Measurements from ENCODE around the gene CACNG8. TPM values are rescaled to one million over a fixed set of nuclear protein-coding genes. Genes with fewer than 3 reads are reported as not detected.

Gene CACNG8
- total RNA-seq (not detected), polyA plus RNA-seq (0.05 TPM)
- long read RNA-seq, donor 1 = 0 reads
- long read RNA-seq, donor 2 = 0 reads
- long read RNA-seq, donor 3 = 0 reads
- long read RNA-seq, donor 4 = 0 reads
- long read RNA-seq, donor 5 = 0 reads
- long read RNA-seq, donor 6 = 0 reads
- long read RNA-seq, donor 7 = 0 reads
- long read RNA-seq, donor 8 = 0 reads
- long read RNA-seq, donor 9 = 0 reads
- long read RNA-seq, donor 10 = 0 reads

- DNase-seq (ENCODE audit: low read depth in 6 of 9, low spot score in 9 of 9) = no peak
- Histone ChIP-seq H3K27me3 (ENCODE audit: control insufficient read depth in 2 of 2, insufficient read depth in 1 of 2, low read length in 1 of 2) (peaks cover 46 to 70% of the 10 kb centered on the region in 2 donors), H3K9me3 (ENCODE audit: control insufficient read depth in 2 of 2, insufficient read depth in 1 of 2, low read length in 1 of 2) (no peaks in the 10 kb centered on the region), H3K27ac (ENCODE audit: low read depth in 1 of 2, low read length in 1 of 2) (no peak within 1 kb of the TSS), H3K4me1 (ENCODE audit: control insufficient read depth in 2 of 2, insufficient read depth in 2 of 2, low read length in 2 of 2) (no peaks in the 10 kb centered on the region), H3K4me3 (ENCODE audit: low read length in 2 of 2) (no peak within 1 kb of the TSS), H3K36me3 (ENCODE audit: control insufficient read depth in 2 of 2, insufficient read depth in 2 of 2, low read length in 1 of 2) (no peaks in the 10 kb centered on the region)
- 5% methylated on average over 55 of the region's 55 CpGs for WGBS
Measured at GRCh38 chr19:53962887-53963431, at the start of gene CACNG8. Gene CACNG8 (plus strand): TSS chr19:53962937.

- Histone ChIP-seq H3K36me3 (ENCODE audit: control insufficient read depth in 2 of 2, insufficient read depth in 2 of 2, low read length in 1 of 2) (no peaks in the 10 kb centered on the region), H3K9me3 (ENCODE audit: control insufficient read depth in 2 of 2, insufficient read depth in 1 of 2, low read length in 1 of 2) (no peaks in the 10 kb centered on the region), H3K4me1 (ENCODE audit: control insufficient read depth in 2 of 2, insufficient read depth in 2 of 2, low read length in 2 of 2) (no peaks in the 10 kb centered on the region), H3K27me3 (ENCODE audit: control insufficient read depth in 2 of 2, insufficient read depth in 1 of 2, low read length in 1 of 2) (peaks cover 16 to 29% of the 10 kb centered on the region in 2 donors), H3K27ac (ENCODE audit: low read depth in 1 of 2, low read length in 1 of 2) (no peak overlapping the region), H3K4me3 (ENCODE audit: low read length in 2 of 2) (no peak overlapping the region)
- DNase-seq (ENCODE audit: low read depth in 6 of 9, low spot score in 9 of 9) = no peak
- WGBS = 64% methylated on average over 8 of the region's 8 CpGs
Measured at GRCh38 chr19:53915000-53915399, 47.7 kb upstream of the CACNG8 start.

GRCh38 chr19:53916004-53916403 lies 46.7 kb upstream of the CACNG8 start:
- H3K36me3 ChIP-seq (ENCODE audit: control insufficient read depth in 2 of 2, insufficient read depth in 2 of 2, low read length in 1 of 2) = no peaks in the 10 kb centered on the region
- H3K4me3 ChIP-seq (ENCODE audit: low read length in 2 of 2) = no peak overlapping the region
- H3K27ac ChIP-seq (ENCODE audit: low read depth in 1 of 2, low read length in 1 of 2) = no peak overlapping the region
- WGBS = 85% methylated on average over 6 of the region's 6 CpGs
- peaks cover 9 to 19% of the 10 kb centered on the region in 2 donors for H3K27me3 ChIP-seq (ENCODE audit: control insufficient read depth in 2 of 2, insufficient read depth in 1 of 2, low read length in 1 of 2)
- H3K9me3 ChIP-seq (ENCODE audit: control insufficient read depth in 2 of 2, insufficient read depth in 1 of 2, low read length in 1 of 2) = no peaks in the 10 kb centered on the region
- no peaks in the 10 kb centered on the region for H3K4me1 ChIP-seq (ENCODE audit: control insufficient read depth in 2 of 2, insufficient read depth in 2 of 2, low read length in 2 of 2)
- no peak for DNase-seq (ENCODE audit: low read depth in 6 of 9, low spot score in 9 of 9)

- DNase-seq (ENCODE audit: low read depth in 6 of 9, low spot score in 9 of 9) = no peak
- no peak overlapping the region for H3K4me3 ChIP-seq (ENCODE audit: low read length in 2 of 2)
- H3K27ac ChIP-seq (ENCODE audit: low read depth in 1 of 2, low read length in 1 of 2) = no peak overlapping the region
- 92% methylated on average over 7 of the region's 7 CpGs for WGBS
- H3K4me1 ChIP-seq (ENCODE audit: control insufficient read depth in 2 of 2, insufficient read depth in 2 of 2, low read length in 2 of 2) = no peaks in the 10 kb centered on the region
- H3K9me3 ChIP-seq (ENCODE audit: control insufficient read depth in 2 of 2, insufficient read depth in 1 of 2, low read length in 1 of 2) = no peaks in the 10 kb centered on the region
- H3K36me3 ChIP-seq (ENCODE audit: control insufficient read depth in 2 of 2, insufficient read depth in 2 of 2, low read length in 1 of 2) = no peaks in the 10 kb centered on the region
- peaks cover 0 to 6% of the 10 kb centered on the region in 2 donors for H3K27me3 ChIP-seq (ENCODE audit: control insufficient read depth in 2 of 2, insufficient read depth in 1 of 2, low read length in 1 of 2)
Measured at GRCh38 chr19:53917356-53917755, 45.4 kb upstream of the CACNG8 start.

- no peaks in the 10 kb centered on the region for H3K9me3 ChIP-seq (ENCODE audit: control insufficient read depth in 2 of 2, insufficient read depth in 1 of 2, low read length in 1 of 2)
- DNase-seq (ENCODE audit: low read depth in 6 of 9, low spot score in 9 of 9) = peak in 6 of 9 donors; percentile 38 to 70 (median 45)
- no peaks in the 10 kb centered on the region for H3K36me3 ChIP-seq (ENCODE audit: control insufficient read depth in 2 of 2, insufficient read depth in 2 of 2, low read length in 1 of 2)
- no peak overlapping the region for H3K4me3 ChIP-seq (ENCODE audit: low read length in 2 of 2)
- H3K4me1 ChIP-seq (ENCODE audit: control insufficient read depth in 2 of 2, insufficient read depth in 2 of 2, low read length in 2 of 2) = no peaks in the 10 kb centered on the region
- no peak overlapping the region for H3K27ac ChIP-seq (ENCODE audit: low read depth in 1 of 2, low read length in 1 of 2)
- 51% methylated on average over 8 of the region's 8 CpGs for WGBS
- no peaks in the 10 kb centered on the region for H3K27me3 ChIP-seq (ENCODE audit: control insufficient read depth in 2 of 2, insufficient read depth in 1 of 2, low read length in 1 of 2)
Measured at GRCh38 chr19:53927739-53928138, 35.0 kb upstream of the CACNG8 start.

- whole genome bisulfite sequencing = 58% methylated on average over 7 of the region's 7 CpGs
- no peak overlapping the region for H3K27ac ChIP-seq (ENCODE audit: low read depth in 1 of 2, low read length in 1 of 2)
- no peaks in the 10 kb centered on the region for H3K9me3 ChIP-seq (ENCODE audit: control insufficient read depth in 2 of 2, insufficient read depth in 1 of 2, low read length in 1 of 2)
- no peaks in the 10 kb centered on the region for H3K36me3 ChIP-seq (ENCODE audit: control insufficient read depth in 2 of 2, insufficient read depth in 2 of 2, low read length in 1 of 2)
- no peak overlapping the region for H3K4me3 ChIP-seq (ENCODE audit: low read length in 2 of 2)
- peaks cover 0 to 6% of the 10 kb centered on the region in 2 donors for H3K27me3 ChIP-seq (ENCODE audit: control insufficient read depth in 2 of 2, insufficient read depth in 1 of 2, low read length in 1 of 2)
- no peak for DNase-seq (ENCODE audit: low read depth in 6 of 9, low spot score in 9 of 9)
- no peaks in the 10 kb centered on the region for H3K4me1 ChIP-seq (ENCODE audit: control insufficient read depth in 2 of 2, insufficient read depth in 2 of 2, low read length in 2 of 2)
Measured at GRCh38 chr19:53936029-53936428, 26.7 kb upstream of the CACNG8 start.

GRCh38 chr19:53942001-53942786 lies 20.5 kb upstream of the CACNG8 start:
- Histone ChIP-seq H3K4me3 (ENCODE audit: low read length in 2 of 2) (no peak overlapping the region), H3K27me3 (ENCODE audit: control insufficient read depth in 2 of 2, insufficient read depth in 1 of 2, low read length in 1 of 2) (peaks cover 15 to 39% of the 10 kb centered on the region in 2 donors), H3K9me3 (ENCODE audit: control insufficient read depth in 2 of 2, insufficient read depth in 1 of 2, low read length in 1 of 2) (peaks cover 2 to 6% of the 10 kb centered on the region in 2 donors), H3K27ac (ENCODE audit: low read depth in 1 of 2, low read length in 1 of 2) (no peak overlapping the region), H3K36me3 (ENCODE audit: control insufficient read depth in 2 of 2, insufficient read depth in 2 of 2, low read length in 1 of 2) (no peaks in the 10 kb centered on the region), H3K4me1 (ENCODE audit: control insufficient read depth in 2 of 2, insufficient read depth in 2 of 2, low read length in 2 of 2) (no peaks in the 10 kb centered on the region)
- 10% methylated on average over 55 of the region's 55 CpGs for WGBS
- DNase-seq (ENCODE audit: low read depth in 6 of 9, low spot score in 9 of 9) = peak in 1 of 9 donors; percentile 10

- H3K9me3 ChIP-seq (ENCODE audit: control insufficient read depth in 2 of 2, insufficient read depth in 1 of 2, low read length in 1 of 2) = peaks cover 2 to 6% of the 10 kb centered on the region in 2 donors
- 86% methylated on average over 4 of the region's 4 CpGs for WGBS
- DNase-seq (ENCODE audit: low read depth in 6 of 9, low spot score in 9 of 9) = no peak
- H3K27ac ChIP-seq (ENCODE audit: low read depth in 1 of 2, low read length in 1 of 2) = no peak overlapping the region
- H3K27me3 ChIP-seq (ENCODE audit: control insufficient read depth in 2 of 2, insufficient read depth in 1 of 2, low read length in 1 of 2) = peaks cover 17 to 39% of the 10 kb centered on the region in 2 donors
- no peaks in the 10 kb centered on the region for H3K4me1 ChIP-seq (ENCODE audit: control insufficient read depth in 2 of 2, insufficient read depth in 2 of 2, low read length in 2 of 2)
- no peak overlapping the region for H3K4me3 ChIP-seq (ENCODE audit: low read length in 2 of 2)
- no peaks in the 10 kb centered on the region for H3K36me3 ChIP-seq (ENCODE audit: control insufficient read depth in 2 of 2, insufficient read depth in 2 of 2, low read length in 1 of 2)
Measured at GRCh38 chr19:53944416-53944815, 18.3 kb upstream of the CACNG8 start.

GRCh38 chr19:53944933-53945332 lies 17.8 kb upstream of the CACNG8 start:
- Histone ChIP-seq H3K9me3 (ENCODE audit: control insufficient read depth in 2 of 2, insufficient read depth in 1 of 2, low read length in 1 of 2) (peaks cover 2 to 6% of the 10 kb centered on the region in 2 donors), H3K36me3 (ENCODE audit: control insufficient read depth in 2 of 2, insufficient read depth in 2 of 2, low read length in 1 of 2) (no peaks in the 10 kb centered on the region), H3K4me1 (ENCODE audit: control insufficient read depth in 2 of 2, insufficient read depth in 2 of 2, low read length in 2 of 2) (no peaks in the 10 kb centered on the region), H3K4me3 (ENCODE audit: low read length in 2 of 2) (no peak overlapping the region), H3K27ac (ENCODE audit: low read depth in 1 of 2, low read length in 1 of 2) (no peak overlapping the region), H3K27me3 (ENCODE audit: control insufficient read depth in 2 of 2, insufficient read depth in 1 of 2, low read length in 1 of 2) (peaks cover 17 to 39% of the 10 kb centered on the region in 2 donors)
- WGBS = 92% methylated on average over 4 of the region's 4 CpGs
- no peak for DNase-seq (ENCODE audit: low read depth in 6 of 9, low spot score in 9 of 9)

Measured in thymus (tissue), 14 donors.